Measurements from ENCODE around the gene MAP1LC3A.
"Not testable (repeated sequence)": the region's sequence is repeated elsewhere in the genome, so short reads cannot be mapped to it uniquely, and the experiment has no call there.

The MAP1LC3A gene

GRCh38 chr20:34558320-34559218 is at the start of gene MAP1LC3A:
Gene MAP1LC3A, plus strand, starts transcription at chr20:34558718. Its CDS starts 151 bp downstream, at chr20:34558869.
- DNase-seq (ENCODE audit: low read depth) = peak; percentile 91

GRCh38 chr20:34510575-34510974 is 47.9 kb upstream of the MAP1LC3A start:
- DNase-seq (ENCODE audit: low read depth) = no peak

GRCh38 chr20:34511891-34512265 is 46.6 kb upstream of the MAP1LC3A start:
- no peak for DNase-seq (ENCODE audit: low read depth)

GRCh38 chr20:34512266-34512954 is 46.1 kb upstream of the MAP1LC3A start:
- no peak for DNase-seq (ENCODE audit: low read depth)

- no peak for DNase-seq (ENCODE audit: low read depth)
These were observed 45.5 kb upstream of the MAP1LC3A start for GRCh38 chr20:34512955-34513419.

- DNase-seq (ENCODE audit: low read depth) = not testable (repeated sequence)
These were observed 44.5 kb upstream of the MAP1LC3A start for GRCh38 chr20:34514034-34514433.

GRCh38 chr20:34514897-34515483 is 43.5 kb upstream of the MAP1LC3A start:
- no peak for DNase-seq (ENCODE audit: low read depth)

- DNase-seq (ENCODE audit: low read depth) = peak; percentile 58
These were observed 42.9 kb upstream of the MAP1LC3A start for GRCh38 chr20:34515484-34516246.

- DNase-seq (ENCODE audit: low read depth) = peak; percentile 88
These were observed 42.0 kb upstream of the MAP1LC3A start, which contains the start of gene DYNLRB1 for GRCh38 chr20:34516247-34517113. Gene DYNLRB1, plus strand, starts transcription at chr20:34516422. Its CDS starts 37 bp downstream, at chr20:34516459.

GRCh38 chr20:34517114-34517505 is 41.4 kb upstream of the MAP1LC3A start:
- DNase-seq (ENCODE audit: low read depth) = no peak

- not testable (repeated sequence) for DNase-seq (ENCODE audit: low read depth)
These were observed 39.7 kb upstream of the MAP1LC3A start for GRCh38 chr20:34518863-34519262.

GRCh38 chr20:34519841-34520240 is 38.7 kb upstream of the MAP1LC3A start:
- not testable (repeated sequence) for DNase-seq (ENCODE audit: low read depth)

GRCh38 chr20:34522969-34523871 is 35.3 kb upstream of the MAP1LC3A start:
- DNase-seq (ENCODE audit: low read depth) = peak; percentile 21

- no peak for DNase-seq (ENCODE audit: low read depth)
These were observed 34.1 kb upstream of the MAP1LC3A start for GRCh38 chr20:34524426-34524825.

- no peak for DNase-seq (ENCODE audit: low read depth)
These were observed 33.2 kb upstream of the MAP1LC3A start for GRCh38 chr20:34525342-34525708.

GRCh38 chr20:34525709-34526416 is 32.7 kb upstream of the MAP1LC3A start:
- no peak for DNase-seq (ENCODE audit: low read depth)

- no peak for DNase-seq (ENCODE audit: low read depth)
These were observed 32.1 kb upstream of the MAP1LC3A start for GRCh38 chr20:34526466-34526865.

GRCh38 chr20:34527016-34527415 is 31.5 kb upstream of the MAP1LC3A start:
- no peak for DNase-seq (ENCODE audit: low read depth)

GRCh38 chr20:34528921-34529297 is 29.6 kb upstream of the MAP1LC3A start:
- DNase-seq (ENCODE audit: low read depth) = no peak
